Loucy (cell line): ENCODE results near the gene FCGR2B.
"Not testable (repeated sequence)": the region's sequence is repeated elsewhere in the genome, so short reads cannot be mapped to it uniquely, and the experiment has no call there.

Source experiments
- H2AFZ ChIP-seq: fragments of 200-600 bp; sonication (generic); 2 replicates; pipeline ENCODE4 v1.6.0; 2016; ENCODE audit warnings: antibody characterized with exemption, mild to moderate bottlenecking, low read length, moderate library complexity
- H3F3A ChIP-seq: fragments of 200-600 bp; 2 replicates; pipeline ENCODE4 v1.6.0; 2016; ENCODE audit warnings: antibody characterized with exemption, low read depth, mild to moderate bottlenecking
- H3K27me3 ChIP-seq: fragments of 200-600 bp; sonication (generic); 2 replicates; pipeline ENCODE4 v1.6.1; 2014; ENCODE audit warnings: low read length, mild to moderate bottlenecking; ENCODE audit not compliant: insufficient read depth, poor library complexity, severe bottlenecking
- H3K36me3 ChIP-seq: fragments of 200-600 bp; sonication (generic); 2 replicates; pipeline ENCODE4 v1.6.1; 2016; ENCODE audit warnings: low read length; ENCODE audit not compliant: insufficient read depth
- H3K4me1 ChIP-seq: fragments of 200-600 bp; sonication (generic); 2 replicates; pipeline ENCODE4 v1.5.1; 2014; ENCODE audit warnings: low read length, mild to moderate bottlenecking; ENCODE audit not compliant: insufficient read depth, poor library complexity, severe bottlenecking
- H3K4me2 ChIP-seq: fragments of 200-600 bp; sonication (generic); 2 replicates; pipeline ENCODE4 v1.6.0; 2014; ENCODE audit warnings: antibody characterized with exemption, low read length, low read depth, mild to moderate bottlenecking; ENCODE audit not compliant: poor library complexity, severe bottlenecking
- H3K4me3 ChIP-seq: fragments of 200-600 bp; sonication (generic); 2 replicates; pipeline ENCODE4 v1.5.1; 2014; ENCODE audit warnings: low read length, mild to moderate bottlenecking, mixed read lengths; ENCODE audit not compliant: poor library complexity, severe bottlenecking
- H3K79me2 ChIP-seq: fragments of 200-600 bp; sonication (generic); 2 replicates; pipeline ENCODE4 v1.6.1; 2014; ENCODE audit warnings: low read length; ENCODE audit not compliant: insufficient read depth
- H3K9ac ChIP-seq: fragments of 200-600 bp; sonication (generic); 2 replicates; pipeline ENCODE4 v1.6.0; 2014; ENCODE audit warnings: mild to moderate bottlenecking, low read depth, low read length, moderate library complexity; ENCODE audit not compliant: poor library complexity, severe bottlenecking
- H3K9me2 ChIP-seq: fragments of 200-600 bp; sonication (generic); replicated peaks from 2 replicates; pipeline ENCODE4 v1.6.1; 2016; ENCODE audit warnings: low read depth, low read length, mixed read lengths
- H3K9me3 ChIP-seq: fragments of 200-600 bp; sonication (generic); 2 replicates; pipeline ENCODE4 v1.6.1; 2014; ENCODE audit warnings: mild to moderate bottlenecking, antibody characterized with exemption, low read length, low read depth; ENCODE audit not compliant: insufficient read depth
- H4K20me1 ChIP-seq: fragments of 200-600 bp; sonication (generic); 2 replicates; pipeline ENCODE4 v1.6.0; 2014; ENCODE audit warnings: antibody characterized with exemption, low read length, mild to moderate bottlenecking; ENCODE audit not compliant: insufficient read depth, poor library complexity, severe bottlenecking
- CTCF ChIP-seq: fragments of 200-600 bp; sonication (generic); conservative IDR thresholded peaks from 2 replicates; pipeline ENCODE4 v1.5.1; 2014; ENCODE audit warnings: mild to moderate bottlenecking, antibody characterized with exemption, low read length
- EZH2phosphoT487 ChIP-seq: fragments of 200-600 bp; IDR thresholded peaks from 2 replicates; pipeline ENCODE4 v1.6.1; 2018; ENCODE audit warnings: antibody characterized with exemption, mild to moderate bottlenecking, moderate library complexity, borderline replicate concordance

FCGR2B gene

DNA sequence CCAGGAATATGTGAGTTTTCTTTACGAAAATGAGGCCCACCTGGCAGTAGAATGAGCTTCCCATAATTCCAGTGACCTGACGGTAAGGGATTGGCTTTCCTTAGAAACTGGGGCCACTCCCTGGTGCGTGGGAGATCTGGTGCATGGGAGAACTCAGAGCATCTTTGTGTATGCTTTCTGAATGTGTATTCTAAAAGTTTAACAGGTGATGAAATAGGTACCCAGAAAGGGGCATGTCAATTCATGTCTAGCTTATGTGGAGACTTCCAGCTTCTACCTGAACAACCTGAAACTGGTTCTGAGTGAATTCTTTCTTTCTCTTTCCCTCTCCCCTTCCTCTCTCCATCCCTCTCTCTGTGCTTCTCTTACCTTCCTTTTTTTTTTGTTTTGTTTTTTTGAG is 28.9 kb downstream of the FCGR2B start:
- no peaks in the 10 kb centered on the region for H3F3A ChIP-seq
- no peaks in the 10 kb centered on the region for H3K9me2 ChIP-seq
- H3K9ac ChIP-seq, result no peak overlapping the region
- H3K4me2 ChIP-seq, result no peak overlapping the region
- H3K4me1 ChIP-seq, result no peaks in the 10 kb centered on the region
- H3K9me3 ChIP-seq, result no peaks in the 10 kb centered on the region
- no peak overlapping the region for H3K4me3 ChIP-seq
- H4K20me1 ChIP-seq, result no peaks in the 10 kb centered on the region
- TF ChIP-seq EZH2phosphoT487 (no peak), CTCF (no peak)
- no peak overlapping the region for H2AFZ ChIP-seq
- H3K36me3 ChIP-seq, result no peaks in the 10 kb centered on the region
- H3K27me3 ChIP-seq, result no peaks in the 10 kb centered on the region
- H3K79me2 ChIP-seq, result no peaks in the 10 kb centered on the region

DNA sequence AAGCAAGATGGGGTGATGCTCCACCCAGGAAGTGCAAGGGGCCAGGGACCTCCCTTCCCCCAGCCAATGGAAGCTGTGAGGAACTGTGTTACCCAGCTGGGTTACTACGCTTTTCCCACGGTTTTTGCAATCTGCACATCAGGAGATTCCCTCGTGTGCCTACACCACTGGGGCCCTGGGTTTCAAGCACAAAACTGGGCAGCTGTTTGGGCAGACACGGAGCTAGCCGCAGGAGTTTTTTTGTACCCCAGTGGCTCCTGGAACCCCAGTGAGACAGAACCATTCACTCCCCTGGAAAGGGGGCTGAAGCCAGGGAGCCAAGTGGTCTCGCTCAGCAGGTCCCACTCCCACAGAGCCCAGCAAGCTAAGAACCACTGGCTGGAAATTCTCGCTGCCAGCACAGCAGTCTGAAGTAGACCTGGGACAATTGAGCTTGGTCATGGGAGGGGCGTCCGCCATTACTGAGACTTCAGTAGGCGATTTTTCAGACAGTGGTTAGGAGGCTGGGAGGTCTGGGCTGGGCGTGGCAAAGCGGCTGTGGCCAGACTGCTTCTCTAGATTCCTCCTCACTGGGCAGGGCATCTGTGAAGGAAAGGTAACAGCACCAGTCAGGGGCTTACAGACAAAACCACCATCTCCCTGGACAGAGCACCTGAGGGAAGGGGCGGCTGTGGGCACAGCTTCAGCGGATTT is 30.2 kb downstream of the FCGR2B start:
- not testable (repeated sequence) for H2AFZ ChIP-seq, H3K36me3 ChIP-seq, H3K4me3 ChIP-seq

DNA sequence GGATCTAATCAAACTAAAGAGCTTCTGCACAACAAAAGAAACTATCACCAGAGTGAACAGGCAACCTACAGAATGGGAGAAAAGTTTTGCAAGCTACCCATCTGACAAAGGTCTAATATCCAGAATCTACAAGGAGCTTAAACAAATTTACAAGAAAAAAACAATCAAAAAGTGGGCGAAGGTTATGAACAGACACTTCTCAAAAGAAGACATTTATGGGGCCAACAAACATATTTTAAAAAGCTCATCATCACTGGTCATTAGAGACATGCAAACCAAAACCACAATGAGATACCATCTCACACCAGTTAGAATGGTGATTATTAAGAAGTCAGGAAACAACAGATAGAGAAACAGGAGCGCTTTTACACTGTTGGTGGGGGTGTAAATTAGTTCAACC is 35.4 kb downstream of the FCGR2B start:
- H3K4me1 ChIP-seq, result not testable (repeated sequence)

More for the DNA sequence above, 30.2 kb downstream of the FCGR2B start:
- not testable (repeated sequence) for H3F3A ChIP-seq, H3K4me1 ChIP-seq, H3K79me2 ChIP-seq, H3K9ac ChIP-seq, H3K27me3 ChIP-seq, H4K20me1 ChIP-seq, H3K9me2 ChIP-seq, H3K4me2 ChIP-seq, H3K9me3 ChIP-seq

DNA sequence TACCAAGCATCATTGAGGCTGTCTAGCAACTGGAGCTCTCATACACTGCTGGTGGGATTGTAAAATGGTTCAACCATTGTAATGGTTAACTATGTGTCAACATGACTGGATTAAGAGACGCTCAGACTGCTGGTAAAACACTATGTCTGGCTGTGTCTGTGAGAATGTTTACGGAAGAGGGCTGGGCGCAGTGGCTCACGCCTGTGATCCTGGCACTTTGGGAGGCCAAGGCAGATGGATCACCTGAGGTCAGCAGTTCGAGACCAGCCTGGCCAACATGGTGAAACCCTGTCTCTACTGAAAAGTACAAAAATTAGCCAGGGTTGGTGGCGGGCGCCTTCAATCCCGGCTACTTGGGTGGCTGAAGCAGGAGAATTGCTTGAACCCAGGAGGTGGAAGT is 39.3 kb downstream of the FCGR2B start:
- no peaks in the 10 kb centered on the region for H3K9me2 ChIP-seq
- H3K4me2 ChIP-seq, result no peak overlapping the region
- no peak overlapping the region for H2AFZ ChIP-seq
- no peak overlapping the region for H3K4me3 ChIP-seq
- no peak for TF ChIP-seq CTCF
- TF ChIP-seq EZH2phosphoT487, result no peak
- no peak overlapping the region for H3K9ac ChIP-seq
- no peaks in the 10 kb centered on the region for H3K9me3 ChIP-seq
- H3K4me1 ChIP-seq, result no peaks in the 10 kb centered on the region
- no peaks in the 10 kb centered on the region for H3K27me3 ChIP-seq
- no peaks in the 10 kb centered on the region for H4K20me1 ChIP-seq
- no peaks in the 10 kb centered on the region for H3K79me2 ChIP-seq
- H3K36me3 ChIP-seq, result no peaks in the 10 kb centered on the region
- no peaks in the 10 kb centered on the region for H3F3A ChIP-seq

More for the DNA sequence above, 35.4 kb downstream of the FCGR2B start:
- H2AFZ ChIP-seq, H3K4me2 ChIP-seq, H3K9ac ChIP-seq, H3K9me3 ChIP-seq, H4K20me1 ChIP-seq, H3F3A ChIP-seq, H3K27me3 ChIP-seq, H3K79me2 ChIP-seq, H3K9me2 ChIP-seq, H3K36me3 ChIP-seq, H3K4me3 ChIP-seq: not testable (repeated sequence)
